ENCODE measurements around the gene ADAMTS13.

The ADAMTS13 gene

GRCh38 chr9:133472277-133472645, 50.1 kb downstream of the ADAMTS13 start:
- DNase-seq (ENCODE audit: low spot score), result no peak

GRCh38 chr9:133472753-133473378, 50.7 kb downstream of the ADAMTS13 start:
- DNase-seq (ENCODE audit: low spot score), result no peak

DNA sequence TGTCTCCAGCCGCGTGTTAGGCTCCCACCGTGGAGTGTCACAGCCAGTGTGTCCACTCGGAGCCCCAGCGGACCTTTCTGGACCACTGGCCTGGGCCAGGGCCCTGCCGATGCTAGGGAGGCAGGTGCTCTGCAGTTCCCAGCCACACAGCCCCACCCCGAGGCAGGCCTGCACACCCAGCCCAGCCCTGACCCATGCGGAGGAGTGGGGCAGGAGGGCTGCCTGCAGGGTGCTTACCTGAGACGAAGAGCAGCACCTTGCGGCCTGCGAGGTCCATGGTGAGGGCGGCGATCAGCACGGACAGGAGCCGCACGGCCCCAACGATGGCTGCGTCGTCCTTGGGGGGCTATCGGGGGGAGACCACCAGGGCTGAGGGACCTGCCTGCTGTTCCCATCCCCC, 51.6 kb downstream of the ADAMTS13 start:
- DNase-seq (ENCODE audit: low spot score), result no peak

DNA sequence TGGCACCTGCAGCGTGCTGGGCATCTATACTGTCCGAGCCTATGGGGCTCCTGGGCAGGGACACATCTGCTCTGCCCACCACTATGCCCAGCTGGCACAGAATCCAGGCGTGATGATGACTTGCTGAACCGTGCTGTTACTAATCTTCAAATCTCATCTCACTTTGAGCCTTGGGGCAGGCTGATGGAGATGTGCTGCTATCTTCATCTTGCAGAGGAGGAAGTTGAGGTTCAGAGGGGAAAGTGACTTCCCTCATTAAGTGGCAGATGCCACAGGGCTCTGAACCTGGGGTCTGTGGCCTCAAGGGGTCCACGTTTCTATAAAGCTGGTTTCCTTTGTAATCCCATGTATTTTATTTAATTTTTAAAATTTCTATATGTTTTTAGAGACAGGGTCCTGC, 52.0 kb downstream of the ADAMTS13 start:
- DNase-seq (ENCODE audit: low spot score), result no peak

- DNase-seq (ENCODE audit: low spot score), result no peak
Observed at GRCh38 chr9:133474853-133475252, 52.7 kb downstream of the ADAMTS13 start.

DNA sequence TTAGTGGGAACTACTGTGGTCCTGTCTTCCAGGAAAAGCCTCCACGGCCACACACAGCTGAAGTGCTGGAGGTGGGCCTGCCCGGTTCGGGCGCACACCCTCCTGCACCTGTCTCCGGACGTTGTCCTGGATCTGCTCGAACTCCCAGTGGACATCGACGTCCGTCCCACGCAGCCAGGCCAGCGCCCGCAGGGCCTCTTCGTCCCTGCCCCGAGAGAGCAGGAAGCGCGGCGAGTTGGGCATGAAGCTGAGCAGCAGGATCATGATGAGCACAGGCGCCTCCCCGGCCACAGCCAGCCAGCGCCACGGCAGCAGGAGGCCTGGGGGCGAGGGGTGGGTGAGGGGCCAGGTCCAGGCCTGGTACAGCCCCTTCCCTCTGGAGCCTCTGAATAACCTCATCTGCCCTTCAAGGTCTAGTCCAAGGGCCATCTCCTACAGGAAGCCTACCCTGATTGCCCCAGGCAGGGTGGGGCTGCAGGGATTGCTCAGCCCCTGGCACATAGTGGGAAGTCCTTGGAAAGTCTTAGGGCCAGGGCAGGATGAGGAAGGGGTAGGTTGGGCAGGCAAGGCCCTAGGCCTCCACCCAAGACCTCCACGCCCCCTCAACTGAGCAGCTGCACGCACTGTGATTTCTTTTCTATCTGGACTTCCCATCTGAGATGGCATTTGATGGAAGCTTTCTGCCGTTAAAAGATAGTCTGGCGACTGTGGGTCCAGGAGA, 53.3 kb downstream of the ADAMTS13 start:
- DNase-seq (ENCODE audit: low spot score), result no peak

DNA sequence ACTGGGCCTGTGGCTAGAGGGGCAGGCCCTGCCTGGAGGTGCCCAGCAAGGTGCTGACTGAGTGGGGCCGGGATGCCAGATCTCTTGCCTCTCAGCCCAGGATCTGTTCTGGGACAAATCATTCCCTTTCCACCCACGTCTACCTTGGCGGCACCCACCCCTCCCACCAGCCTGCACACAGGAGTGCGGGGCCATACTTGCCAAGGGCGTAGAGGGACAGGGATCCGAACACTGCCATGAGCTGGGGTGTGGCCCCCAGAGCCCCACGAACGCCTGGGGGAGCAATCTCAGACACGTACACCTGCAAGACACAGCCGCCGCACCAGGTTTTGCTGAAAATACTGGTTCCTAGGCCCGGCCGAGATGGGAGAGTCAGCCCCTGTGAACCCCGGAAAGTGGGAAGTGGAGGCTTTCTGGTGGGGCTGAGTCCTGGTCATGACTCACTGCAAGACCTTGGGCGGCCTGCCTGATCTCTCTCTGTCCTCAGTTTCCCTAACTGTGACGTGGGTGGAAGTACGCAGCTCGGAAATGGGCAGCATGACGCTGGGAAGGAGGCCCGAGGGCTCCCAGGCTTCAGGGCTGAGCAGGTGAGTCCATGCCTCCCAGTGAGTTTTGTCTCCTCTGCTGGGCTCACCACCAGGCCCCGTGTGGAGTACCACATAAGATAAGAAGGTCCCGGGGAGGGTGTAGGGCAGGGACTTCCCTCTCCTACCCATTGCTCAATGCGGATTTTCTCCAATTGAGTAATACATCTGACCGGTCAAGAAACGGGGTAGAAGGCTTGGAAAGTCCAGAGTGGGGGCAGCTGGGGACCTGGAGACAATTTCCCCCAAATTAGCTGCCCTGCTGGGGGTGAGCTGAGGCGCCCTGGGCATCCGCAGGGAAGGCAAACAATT, 54.1 kb downstream of the ADAMTS13 start:
- no peak for DNase-seq (ENCODE audit: low spot score)

GRCh38 chr9:133476941-133477340, 54.8 kb downstream of the ADAMTS13 start:
- no peak for DNase-seq (ENCODE audit: low spot score)

GRCh38 chr9:133477461-133477860, 55.3 kb downstream of the ADAMTS13 start:
- DNase-seq (ENCODE audit: low spot score), result no peak

GRCh38 chr9:133477992-133478850, 56.1 kb downstream of the ADAMTS13 start:
- no peak for DNase-seq (ENCODE audit: low spot score)

DNA sequence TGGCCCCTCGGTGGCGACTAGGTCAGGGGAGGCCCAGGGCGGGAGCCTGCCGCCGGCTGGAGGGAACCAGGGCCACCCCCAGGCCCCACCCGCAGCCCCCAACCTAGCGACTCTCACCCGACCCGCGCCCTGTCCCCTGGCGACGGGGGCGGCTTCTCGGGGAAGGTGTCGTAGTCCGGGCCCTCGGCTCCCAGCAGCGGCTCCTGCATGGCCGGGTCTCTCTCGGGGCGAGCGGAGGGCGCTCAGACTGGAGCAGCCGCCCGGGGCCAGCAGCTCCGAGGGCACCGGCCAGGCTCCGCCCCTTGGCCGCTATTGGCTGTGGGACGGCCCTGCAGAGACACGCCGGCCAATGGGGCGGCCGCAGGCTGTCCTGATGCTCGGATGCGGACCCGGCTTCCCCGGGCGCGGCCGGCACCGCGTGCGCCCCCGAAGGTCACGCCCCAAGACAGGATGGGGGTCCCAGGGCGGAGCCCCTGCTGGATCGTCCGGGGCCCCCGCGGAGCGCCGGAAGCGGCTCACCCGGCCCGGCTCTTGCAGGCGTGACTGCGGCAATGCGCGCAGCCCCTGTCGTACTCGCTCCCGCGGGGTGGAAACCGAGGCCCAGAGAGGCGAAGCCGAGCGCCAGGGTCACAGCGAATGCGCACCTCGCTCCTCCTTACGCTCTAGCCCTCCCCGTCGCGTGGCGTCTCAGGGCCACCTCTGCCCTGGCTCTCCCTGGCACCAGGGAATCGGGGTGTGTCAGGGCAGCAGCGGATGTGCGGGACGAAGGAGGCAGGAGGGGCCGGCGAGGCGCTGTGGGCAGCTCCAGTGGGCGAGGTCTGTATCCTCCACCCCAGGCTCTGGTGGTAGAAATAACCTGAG, 56.9 kb downstream of the ADAMTS13 start, which contains the start of gene SLC2A6:
SLC2A6 (minus strand) TSS at position 249 of the 861 bp plus-strand sequence; CDS start at position 209, 40 bp downstream.
- DNase-seq (ENCODE audit: low spot score), result peak; percentile 94

- no peak for DNase-seq (ENCODE audit: low spot score)
Observed at GRCh38 chr9:133483611-133484010, 61.4 kb downstream of the ADAMTS13 start.

GRCh38 chr9:133484671-133485437, 62.7 kb downstream of the ADAMTS13 start:
- DNase-seq (ENCODE audit: low spot score), result no peak

- no peak for DNase-seq (ENCODE audit: low spot score)
Observed at GRCh38 chr9:133485531-133486260, 63.5 kb downstream of the ADAMTS13 start.

DNA sequence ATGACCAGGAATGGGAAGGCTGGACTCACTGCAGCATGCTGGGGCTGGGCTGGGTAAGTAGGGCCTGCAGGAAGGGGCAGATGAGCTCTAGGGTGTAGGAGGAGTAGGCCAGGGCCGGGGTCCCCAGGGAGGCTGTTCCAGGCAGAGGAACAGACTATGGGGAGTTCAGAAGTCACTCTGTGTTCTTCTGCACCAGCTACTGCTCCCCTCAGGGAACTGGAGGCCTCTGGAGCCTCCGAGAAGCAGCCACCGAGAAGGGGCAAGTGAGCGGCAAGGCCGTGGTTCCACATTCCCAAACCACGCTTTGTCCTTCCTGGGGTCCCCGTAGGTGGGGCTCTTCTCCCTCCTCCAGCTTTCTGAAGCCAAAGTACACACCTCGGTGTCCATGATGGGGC, 65.2 kb downstream of the ADAMTS13 start:
- DNase-seq (ENCODE audit: low spot score), result no peak

DNA sequence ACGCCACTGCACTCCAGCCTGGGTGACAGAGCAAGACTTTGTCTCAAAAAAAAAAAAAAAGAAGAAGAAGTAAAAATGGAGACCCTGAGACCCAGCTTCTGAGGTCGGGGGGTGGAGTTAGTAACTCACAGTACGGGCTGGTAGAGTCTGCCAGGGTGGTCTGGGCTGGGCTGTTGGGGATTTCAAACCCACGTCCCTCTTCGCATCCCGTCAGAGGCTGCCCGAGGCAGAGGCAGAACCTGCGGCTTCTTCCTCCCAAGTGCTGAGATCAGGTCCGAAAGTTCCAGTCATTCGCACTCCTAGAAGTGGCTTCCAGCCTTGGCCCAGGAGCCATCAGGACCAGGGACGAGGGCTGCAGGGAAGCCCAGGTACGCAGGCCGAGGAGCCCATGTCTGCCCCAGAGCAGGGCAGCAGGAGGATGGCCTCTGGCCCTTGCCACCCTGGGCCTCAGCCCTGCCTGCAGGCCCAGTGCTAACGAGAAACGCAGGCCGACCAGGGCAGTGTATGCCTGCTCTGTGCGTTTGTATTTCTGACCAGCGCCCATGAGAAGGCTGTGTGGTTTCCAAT, 66.6 kb downstream of the ADAMTS13 start:
- DNase-seq (ENCODE audit: low spot score), result no peak

GRCh38 chr9:133489253-133490190, 67.4 kb downstream of the ADAMTS13 start:
- DNase-seq (ENCODE audit: low spot score), result no peak

GRCh38 chr9:133490201-133490681, 68.1 kb downstream of the ADAMTS13 start:
- DNase-seq (ENCODE audit: low spot score), result no peak

Measured in ecto neural progenitor cell (in vitro differentiated cells).